ENCODE results near the gene CHSY3.

Gene CHSY3

DNA sequence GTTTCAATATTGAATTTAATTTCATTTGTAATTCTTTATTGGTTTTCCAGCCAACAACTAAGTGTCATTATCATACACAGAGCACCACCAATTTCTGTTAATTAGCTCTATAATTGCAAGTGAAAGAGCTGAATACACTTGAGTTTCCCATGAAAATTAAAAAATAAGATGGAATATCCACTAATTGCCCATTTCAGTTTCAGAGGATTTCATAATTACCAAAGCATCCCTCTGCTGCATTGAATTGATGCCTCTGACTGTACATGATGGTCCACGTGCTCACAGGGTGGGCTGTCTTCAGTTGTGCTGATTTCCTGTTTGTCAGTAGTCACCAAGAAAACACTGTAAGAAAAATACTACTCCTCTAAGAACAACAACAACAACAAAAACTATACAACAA is 163.8 kb downstream of the CHSY3 start:
- TF ChIP-seq, protein P1, sequence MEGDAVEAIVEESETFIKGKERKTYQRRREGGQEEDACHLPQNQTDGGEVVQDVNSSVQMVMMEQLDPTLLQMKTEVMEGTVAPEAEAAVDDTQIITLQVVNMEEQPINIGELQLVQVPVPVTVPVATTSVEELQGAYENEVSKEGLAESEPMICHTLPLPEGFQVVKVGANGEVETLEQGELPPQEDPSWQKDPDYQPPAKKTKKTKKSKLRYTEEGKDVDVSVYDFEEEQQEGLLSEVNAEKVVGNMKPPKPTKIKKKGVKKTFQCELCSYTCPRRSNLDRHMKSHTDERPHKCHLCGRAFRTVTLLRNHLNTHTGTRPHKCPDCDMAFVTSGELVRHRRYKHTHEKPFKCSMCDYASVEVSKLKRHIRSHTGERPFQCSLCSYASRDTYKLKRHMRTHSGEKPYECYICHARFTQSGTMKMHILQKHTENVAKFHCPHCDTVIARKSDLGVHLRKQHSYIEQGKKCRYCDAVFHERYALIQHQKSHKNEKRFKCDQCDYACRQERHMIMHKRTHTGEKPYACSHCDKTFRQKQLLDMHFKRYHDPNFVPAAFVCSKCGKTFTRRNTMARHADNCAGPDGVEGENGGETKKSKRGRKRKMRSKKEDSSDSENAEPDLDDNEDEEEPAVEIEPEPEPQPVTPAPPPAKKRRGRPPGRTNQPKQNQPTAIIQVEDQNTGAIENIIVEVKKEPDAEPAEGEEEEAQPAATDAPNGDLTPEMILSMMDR (conservative IDR thresholded peaks at IDR 0.05; ENCODE audit: low read length), result no peak
- DNase-seq (ENCODE audit: low read depth), result no peak
- H3K4me3 ChIP-seq (ENCODE audit: low read length), result no peak overlapping the region

DNA sequence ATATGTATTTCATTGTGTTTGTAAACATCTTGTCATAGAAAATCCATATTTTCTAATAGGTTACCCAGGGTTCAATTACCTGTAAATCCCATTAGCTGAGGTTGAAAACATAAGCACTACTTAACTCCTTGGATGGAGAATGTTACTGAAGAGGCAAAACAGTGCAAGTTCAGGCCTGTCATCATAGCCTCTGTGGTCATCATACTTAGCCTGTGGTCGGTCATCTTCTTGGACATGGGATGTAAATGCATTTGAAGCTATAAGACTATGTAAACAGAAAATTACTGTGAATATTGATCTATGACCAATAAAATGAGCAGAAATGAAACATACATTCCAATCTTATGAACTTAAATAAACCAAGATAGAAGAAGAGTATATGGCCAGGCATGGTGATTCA is 164.7 kb downstream of the CHSY3 start:
- TF ChIP-seq, protein P1 (conservative IDR thresholded peaks at IDR 0.05; ENCODE audit: low read length), result no peak
- DNase-seq (ENCODE audit: low read depth), result no peak
- no peak overlapping the region for H3K4me3 ChIP-seq (ENCODE audit: low read length)

DNA sequence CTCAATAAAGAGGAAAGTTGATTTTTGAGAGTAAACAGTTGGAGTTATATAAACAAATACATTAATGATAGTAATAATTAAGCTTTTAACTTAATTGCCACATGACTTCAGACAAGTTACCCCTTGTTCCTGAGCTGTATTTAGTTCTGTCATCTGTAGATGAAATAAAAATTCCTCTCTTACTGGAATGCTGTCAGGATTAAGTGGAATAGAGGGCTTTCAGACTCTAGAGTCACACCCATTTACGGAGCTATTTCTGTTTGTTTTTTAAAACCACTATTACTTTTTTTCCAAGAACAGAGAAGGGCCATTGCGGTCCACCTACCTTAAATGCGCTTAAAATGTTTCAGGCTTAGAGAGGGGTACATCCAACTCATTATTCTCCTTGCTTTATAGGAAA is 170.6 kb downstream of the CHSY3 start:
- no peak overlapping the region for H3K4me3 ChIP-seq (ENCODE audit: low read length)
- DNase-seq (ENCODE audit: low read depth), result no peak
- TF ChIP-seq, protein P1 (conservative IDR thresholded peaks at IDR 0.05; ENCODE audit: low read length), result no peak

DNA sequence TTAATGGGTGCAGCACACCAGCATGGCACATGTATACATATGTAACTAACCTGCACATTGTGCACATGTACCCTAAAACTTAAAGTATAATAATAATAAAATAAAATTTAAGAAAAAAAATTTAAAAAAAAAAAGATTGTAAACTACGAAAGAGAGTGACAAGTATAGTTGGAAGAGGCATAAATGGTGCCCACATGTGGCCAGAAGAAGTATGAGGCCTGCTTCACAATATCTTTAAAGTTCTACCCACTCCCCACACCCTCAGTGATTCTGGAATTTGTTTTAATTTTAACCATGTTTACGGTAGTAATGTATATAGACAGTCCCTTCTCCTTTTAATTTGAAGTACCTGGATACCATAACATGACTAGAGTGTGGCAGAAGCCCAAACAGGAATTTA is 172.7 kb downstream of the CHSY3 start:
- DNase-seq (ENCODE audit: low read depth), result no peak
- TF ChIP-seq, protein P1 (conservative IDR thresholded peaks at IDR 0.05; ENCODE audit: low read length), result peak; percentile 38
- no peak overlapping the region for H3K4me3 ChIP-seq (ENCODE audit: low read length)

DNA sequence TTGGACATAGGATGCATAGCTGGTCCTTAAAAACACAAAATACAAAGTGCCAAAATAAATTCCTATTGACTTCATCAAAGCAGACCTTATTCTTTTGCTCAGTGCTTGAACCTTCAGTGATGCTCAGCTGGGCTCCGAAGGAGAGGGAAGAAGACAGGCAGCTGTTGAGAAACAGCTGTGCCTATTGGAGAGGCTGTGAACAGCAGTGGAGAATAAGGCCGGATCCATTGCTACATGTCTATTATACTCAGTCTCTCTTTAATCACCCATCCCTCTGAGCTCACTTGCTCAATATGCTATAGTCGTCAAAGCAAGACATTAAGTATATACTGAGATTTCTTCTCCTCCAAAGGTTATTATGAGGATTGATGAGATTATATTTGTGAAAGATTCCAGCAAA is 174.4 kb downstream of the CHSY3 start:
- TF ChIP-seq, protein P1 (conservative IDR thresholded peaks at IDR 0.05; ENCODE audit: low read length), result no peak
- H3K4me3 ChIP-seq (ENCODE audit: low read length), result no peak overlapping the region
- DNase-seq (ENCODE audit: low read depth), result no peak

DNA sequence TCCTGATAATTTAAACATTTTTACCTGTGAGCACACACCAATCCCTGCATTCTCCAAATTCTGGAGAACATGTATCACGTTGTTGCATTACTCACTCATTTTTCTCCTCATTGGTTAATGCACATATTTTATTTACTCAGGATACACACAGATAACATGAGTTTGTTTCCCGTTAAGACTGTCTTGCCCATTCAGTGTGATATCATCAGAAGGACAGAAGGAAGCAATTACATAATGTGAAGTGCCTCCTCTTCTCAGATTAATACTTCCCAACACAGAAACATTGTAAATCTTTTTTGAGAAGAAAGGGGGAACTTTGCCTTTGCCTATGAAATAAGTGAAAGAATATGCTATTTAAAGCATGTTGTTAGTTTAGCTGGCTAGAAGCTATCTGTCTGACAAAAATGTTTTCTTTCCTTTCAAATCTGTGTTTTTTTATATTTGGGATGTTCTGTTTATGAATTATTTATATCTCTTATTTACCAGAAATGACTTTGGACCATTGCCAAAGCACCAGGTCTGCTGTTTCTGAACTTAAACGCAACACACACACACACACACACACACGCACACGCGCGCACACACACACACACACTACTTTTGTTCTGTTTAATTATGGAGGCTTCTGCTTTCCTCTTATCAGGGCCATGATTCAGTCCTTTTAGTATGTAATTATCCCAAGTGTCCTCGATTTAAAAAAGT is 186.5 kb downstream of the CHSY3 start:
- DNase-seq (ENCODE audit: low read depth), result no peak
- no peak overlapping the region for H3K4me3 ChIP-seq (ENCODE audit: low read length)
- TF ChIP-seq, protein P1 (conservative IDR thresholded peaks at IDR 0.05; ENCODE audit: low read length), result no peak

DNA sequence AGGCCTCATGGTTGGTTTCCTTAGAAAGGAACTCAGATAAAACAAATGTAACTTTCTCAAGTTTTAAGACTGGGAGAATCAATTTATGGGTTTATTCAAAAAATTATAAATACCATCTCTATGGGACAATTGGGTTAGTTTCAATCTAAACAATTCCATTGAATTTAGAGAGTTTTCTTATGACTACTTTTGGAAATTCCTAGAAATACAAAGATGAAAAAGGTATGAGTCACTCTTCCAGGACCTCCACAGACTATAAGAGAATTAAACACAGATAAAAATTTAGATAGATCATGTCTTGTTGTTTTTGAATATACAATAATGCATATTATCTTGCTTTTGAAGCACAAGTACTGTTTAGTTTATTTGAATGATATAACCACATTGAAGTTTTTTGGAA is 188.7 kb downstream of the CHSY3 start:
- DNase-seq (ENCODE audit: low read depth), result no peak
- no peak overlapping the region for H3K4me3 ChIP-seq (ENCODE audit: low read length)
- TF ChIP-seq, protein P1 (conservative IDR thresholded peaks at IDR 0.05; ENCODE audit: low read length), result no peak
